ENCODE data around the gene S100A3.
A peak's percentile ranks its signal among the peaks of the same experiment; 100 is the strongest.

S100A3 gene

DNA sequence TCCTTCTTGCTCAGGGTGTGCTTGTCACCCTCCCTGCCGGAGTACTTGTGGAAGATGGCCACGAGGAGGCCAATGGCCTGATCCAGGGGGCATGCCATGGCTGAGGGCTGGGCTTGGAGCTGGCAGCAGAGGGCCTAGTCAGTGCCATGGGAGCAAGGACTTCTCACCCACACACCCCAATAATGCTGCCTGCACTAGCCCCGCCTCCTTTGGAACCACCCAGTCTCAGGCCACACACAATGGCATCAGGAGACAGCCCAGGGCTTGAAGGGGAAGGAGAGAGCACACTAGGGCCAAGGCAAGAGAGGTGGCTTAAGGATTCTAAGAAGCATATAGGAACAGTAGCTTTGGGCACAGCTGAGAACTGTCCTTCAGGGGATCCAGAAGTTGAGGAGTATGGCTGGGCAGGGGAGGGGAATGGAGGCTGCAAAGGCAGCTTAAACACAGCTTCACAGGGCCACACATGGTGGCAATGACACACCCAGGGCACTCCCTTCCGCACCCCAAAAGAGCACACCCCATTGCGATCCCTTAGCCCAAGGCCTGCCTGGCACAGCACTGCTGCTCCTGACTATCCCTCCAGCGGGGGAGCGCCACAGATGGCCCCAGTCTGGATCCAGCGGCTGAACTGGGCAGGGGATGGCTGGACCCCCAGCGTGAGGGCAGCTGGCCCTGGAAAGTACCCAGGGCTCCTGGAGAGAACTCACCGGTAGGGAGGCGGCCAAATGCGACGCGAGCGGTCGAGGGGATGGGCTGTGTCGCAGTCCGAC lies 13.6 kb downstream of the S100A3 start, which contains the start of gene S100A6:
Gene S100A6, minus strand, starts transcription at position 750 of the 770 bp plus-strand sequence. Its CDS starts 652 bp downstream, at position 98.
- ChIA-PET CTCF (interaction anchor here (0.8 to 14.8 kb wide), 10 partner anchors 10 to 183 kb away, joined by 3 to 333 read pairs (median 39); partner anchors contain the start of genes S100A1, S100A13, S100A16 and S100A2), POLR2A (interaction anchor here (0.6 to 5.5 kb wide), 19 partner anchors 10 to 118 kb away, joined by 3 to 128 read pairs (median 5); partner anchors contain the start of genes CHTOP, S100A13, S100A16 and S100A2)
- TF ChIP-seq CTCF (IDR thresholded peaks at IDR 0.05; ENCODE audit: insufficient read depth, low read length, missing control alignments): peak; percentile 25
- peak within 1 kb of the TSS; percentile 99 for H3K4me3 ChIP-seq (ENCODE audit: low read depth, low read length)
- no peak for DNase-seq (ENCODE audit: low read depth, low spot score)

DNA sequence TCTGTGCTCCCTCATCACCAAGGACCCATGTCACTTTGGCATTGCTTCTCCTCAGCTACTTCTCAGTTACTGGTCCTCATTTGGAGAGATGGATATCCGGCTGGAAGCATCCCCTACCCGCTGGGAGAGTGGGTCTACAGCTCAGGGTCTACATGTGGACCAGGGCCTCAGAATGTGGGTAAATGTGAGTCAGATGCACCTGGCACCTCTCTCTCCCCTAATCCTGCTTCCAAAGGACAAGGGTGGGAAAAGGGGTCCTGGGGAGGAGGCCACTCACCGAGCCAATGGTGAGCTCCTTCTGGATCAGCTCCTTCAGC lies 14.2 kb downstream of the S100A3 start:
- no peak for TF ChIP-seq CTCF (IDR thresholded peaks at IDR 0.05; ENCODE audit: insufficient read depth, low read length, missing control alignments)
- DNase-seq (ENCODE audit: low read depth, low spot score): no peak
- CTCF ChIA-PET: interaction anchor here (0.8 to 14.8 kb wide), 11 partner anchors 10 to 215 kb away, joined by 3 to 333 read pairs (median 22); partner anchors contain the start of genes S100A1, S100A13, S100A16 and S100A2
- POLR2A ChIA-PET: interaction anchor here (1.0 to 5.5 kb wide), 16 partner anchors 10 to 119 kb away, joined by 3 to 128 read pairs (median 8); partner anchors contain the start of genes CHTOP, S100A13, S100A16 and S100A2
- peak overlapping the region; percentile 99 for H3K4me3 ChIP-seq (ENCODE audit: low read depth, low read length)

- POLR2A ChIA-PET: interaction anchor here (0.7 to 5.5 kb wide), 17 partner anchors 10 to 174 kb away, joined by 3 to 128 read pairs (median 6); partner anchors contain the start of genes CHTOP, S100A13, S100A16 and S100A2
- no peak for TF ChIP-seq CTCF (IDR thresholded peaks at IDR 0.05; ENCODE audit: insufficient read depth, low read length, missing control alignments)
- peak overlapping the region; percentile 99 for H3K4me3 ChIP-seq (ENCODE audit: low read depth, low read length)
- CTCF ChIA-PET: interaction anchor here (0.8 to 14.8 kb wide), 14 partner anchors 9 to 215 kb away, joined by 3 to 333 read pairs (median 22); partner anchors contain the start of genes S100A1, S100A13, S100A16 and S100A2
- DNase-seq (ENCODE audit: low read depth, low spot score): no peak
Observed at GRCh38 chr1:153534226-153534924, 14.7 kb downstream of the S100A3 start.

- POLR2A ChIA-PET: interaction anchor here (0.7 to 5.5 kb wide), 14 partner anchors 11 to 173 kb away, joined by 3 to 128 read pairs (median 8); partner anchors contain the start of genes CHTOP, S100A13, S100A16 and S100A2
- H3K4me3 ChIP-seq (ENCODE audit: low read depth, low read length): peak overlapping the region; percentile 99
- CTCF ChIA-PET: interaction anchor here (0.6 to 14.8 kb wide), 28 partner anchors 8 to 182 kb away, joined by 3 to 333 read pairs (median 9); partner anchors contain the start of genes CHTOP, S100A1, S100A13 and S100A14
- DNase-seq (ENCODE audit: low read depth, low spot score): no peak
- TF ChIP-seq CTCF (IDR thresholded peaks at IDR 0.05; ENCODE audit: insufficient read depth, low read length, missing control alignments): no peak
Observed at GRCh38 chr1:153533689-153534201, 15.3 kb downstream of the S100A3 start.

DNA sequence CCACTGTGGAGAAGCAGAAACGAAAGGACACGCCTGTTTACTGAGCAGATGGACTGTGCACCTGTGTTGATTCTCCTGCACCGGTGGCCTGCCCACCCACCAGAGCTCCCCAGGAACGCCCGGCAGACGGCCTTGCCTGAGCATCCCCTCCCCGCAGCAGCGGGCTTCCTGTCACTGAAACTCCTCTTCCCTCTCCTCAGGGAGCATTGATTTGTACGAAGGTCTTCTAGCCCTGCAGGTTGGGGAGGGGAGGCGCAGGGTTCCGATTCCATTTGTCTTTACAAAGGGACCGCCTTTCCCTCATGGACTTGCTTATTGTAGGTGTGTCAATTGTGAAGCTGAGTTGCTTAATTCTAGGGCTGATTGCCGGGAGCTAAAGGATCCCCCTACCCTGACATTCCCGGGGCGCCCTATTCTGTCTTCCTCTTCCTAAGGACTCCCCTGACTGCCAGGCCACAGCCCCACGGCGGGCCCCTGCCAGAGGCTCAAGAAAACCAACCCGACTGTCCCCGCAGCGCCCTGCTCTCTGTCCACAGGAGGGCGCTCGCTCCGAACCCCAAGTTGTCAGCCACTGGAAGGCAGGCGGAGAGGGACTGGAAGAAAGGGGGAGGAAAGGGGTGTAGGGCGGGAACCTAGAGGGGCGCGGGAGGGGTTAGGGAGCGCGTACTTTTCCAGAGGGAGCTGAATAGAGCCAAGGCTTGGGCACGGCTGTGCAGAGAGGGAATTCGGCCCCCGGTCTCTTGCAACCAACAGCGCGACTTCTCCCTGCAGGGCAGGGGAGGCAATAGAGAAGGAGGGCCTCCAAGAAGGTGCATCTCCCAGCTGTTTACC lies 16.1 kb downstream of the S100A3 start:
- no peak for DNase-seq (ENCODE audit: low read depth, low spot score)
- ChIA-PET POLR2A (interaction anchor here (0.5 to 5.5 kb wide), 17 partner anchors 12 to 101 kb away, joined by 3 to 128 read pairs (median 6); partner anchors contain the start of genes CHTOP, S100A13, S100A16 and S100A2), CTCF (interaction anchor here (0.6 to 14.8 kb wide), 38 partner anchors 8 to 460 kb away, joined by 3 to 333 read pairs (median 6); partner anchors contain the start of genes CHTOP, ILF2, RAB13 and S100A1)
- peak overlapping the region; percentile 99 for H3K4me3 ChIP-seq (ENCODE audit: low read depth, low read length)
- TF ChIP-seq CTCF (IDR thresholded peaks at IDR 0.05; ENCODE audit: insufficient read depth, low read length, missing control alignments): peak; percentile 99
